SK-N-SH treated with all-trans-retinoic acid at 6 μM for 48 hours (cell line): Measurements from ENCODE around the gene TSPAN14.
A peak's percentile ranks its signal among the peaks of the same experiment; 100 is the strongest.

Experiments used
- ATAC-seq: fragments of 200-7000 bp; cut with Tn5 transposase; 3 replicates; pipeline ENCODE4 v1.9.1; 2020; ENCODE audit warnings: mild to moderate bottlenecking, moderate library complexity
- BACH2 ChIP-seq: fragments of 250-450 bp; sonication (Bioruptor Pico); IDR thresholded peaks from 2 replicates; pipeline ENCODE4 v1.9.0; 2021; ENCODE audit warnings: mild to moderate bottlenecking, borderline replicate concordance
- CREB5 ChIP-seq: fragments of 250-450 bp; sonication (Bioruptor Pico); IDR thresholded peaks from 2 replicates; pipeline ENCODE4 v1.5.1; 2020; ENCODE audit warnings: low read depth, mild to moderate bottlenecking, moderate library complexity
- CSDC2 ChIP-seq: fragments of 250-450 bp; sonication (Bioruptor Pico); IDR thresholded peaks from 2 replicates; pipeline ENCODE4 v1.5.0; 2020; ENCODE audit warnings: mild to moderate bottlenecking, moderate library complexity
- CSRNP3 ChIP-seq: fragments of 250-450 bp; sonication (Bioruptor Pico); IDR thresholded peaks from 2 replicates; pipeline ENCODE4 v1.5.1; 2021; ENCODE audit warnings: mild to moderate bottlenecking, moderate library complexity
- ESRRG ChIP-seq: fragments of 250-450 bp; sonication (Bioruptor Pico); IDR thresholded peaks from 2 replicates; pipeline ENCODE4 v1.6.1; 2021; ENCODE audit warnings: mild to moderate bottlenecking
- GLIS3 ChIP-seq: fragments of 250-450 bp; sonication (Bioruptor Pico); IDR thresholded peaks from 2 replicates; pipeline ENCODE4 v1.5.0; 2020; ENCODE audit warnings: mild to moderate bottlenecking, moderate library complexity
- ISL1 ChIP-seq: fragments of 250-450 bp; sonication (Bioruptor Pico); IDR thresholded peaks from 2 replicates; pipeline ENCODE4 v2.1.2; 2022; ENCODE audit warnings: mild to moderate bottlenecking, moderate library complexity
- OSR1 ChIP-seq: fragments of 250-450 bp; sonication (Bioruptor Pico); IDR thresholded peaks from 2 replicates; pipeline ENCODE4 v1.8.0; 2022; ENCODE audit warnings: moderate library complexity, mild to moderate bottlenecking, inconsistent platforms
- PATZ1 ChIP-seq: fragments of 250-450 bp; sonication (Bioruptor Pico); IDR thresholded peaks from 2 replicates; pipeline ENCODE4 v1.8.0; 2020; ENCODE audit warnings: mild to moderate bottlenecking, moderate library complexity, borderline replicate concordance
- POU6F1 ChIP-seq: fragments of 250-450 bp; sonication (Bioruptor Pico); IDR thresholded peaks from 2 replicates; pipeline ENCODE4 v1.8.0; 2021; ENCODE audit warnings: low read depth, mild to moderate bottlenecking, moderate library complexity, borderline replicate concordance
- PPARA ChIP-seq: fragments of 250-450 bp; sonication (Bioruptor Pico); IDR thresholded peaks from 2 replicates; pipeline ENCODE4 v1.5.0; 2020; ENCODE audit warnings: mild to moderate bottlenecking, borderline replicate concordance
- RARB ChIP-seq: fragments of 250-450 bp; sonication (Bioruptor Pico); IDR thresholded peaks from 2 replicates; pipeline ENCODE4 v1.8.0; 2021; ENCODE audit warnings: mild to moderate bottlenecking, moderate library complexity
- SNAI2 ChIP-seq: fragments of 250-450 bp; sonication (Bioruptor Pico); IDR thresholded peaks from 2 replicates; pipeline ENCODE4 v1.5.0; 2020; ENCODE audit warnings: mild to moderate bottlenecking, moderate library complexity
- TCF4 ChIP-seq: fragments of 250-450 bp; sonication (Bioruptor Pico); IDR thresholded peaks from 2 replicates; pipeline ENCODE4 v1.8.0; 2021; ENCODE audit warnings: mild to moderate bottlenecking, moderate library complexity, borderline replicate concordance
- TOX ChIP-seq: fragments of 250-450 bp; sonication (Bioruptor Pico); IDR thresholded peaks from 2 replicates; pipeline ENCODE4 v1.8.0; 2021; ENCODE audit warnings: mild to moderate bottlenecking, moderate library complexity, borderline replicate concordance
- TSHZ2 ChIP-seq: fragments of 250-450 bp; sonication (Bioruptor Pico); IDR thresholded peaks from 2 replicates; pipeline ENCODE4 v1.5.0; 2020; ENCODE audit warnings: mild to moderate bottlenecking, moderate library complexity
- ZFP3 ChIP-seq: fragments of 250-450 bp; sonication (Bioruptor Pico); IDR thresholded peaks from 2 replicates; pipeline ENCODE4 v1.5.0; 2020; ENCODE audit warnings: mild to moderate bottlenecking, moderate library complexity
- ZFP30 ChIP-seq: fragments of 450-650 bp; formaldehyde crosslinking; IDR thresholded peaks from 2 replicates; pipeline ENCODE4 v1.5.0; 2022; ENCODE audit warnings: mild to moderate bottlenecking, moderate library complexity
- ZNF565 ChIP-seq: fragments of 450-650 bp; formaldehyde crosslinking; conservative IDR thresholded peaks from 2 replicates; pipeline ENCODE4 v1.5.0; 2020; ENCODE audit warnings: low read depth, mild to moderate bottlenecking, moderate library complexity
- ZNF70 ChIP-seq: fragments of 450-650 bp; formaldehyde crosslinking; IDR thresholded peaks from 2 replicates; pipeline ENCODE4 v1.5.0; 2020; ENCODE audit warnings: mild to moderate bottlenecking, moderate library complexity
- ZNF8 ChIP-seq: fragments of 450-650 bp; formaldehyde crosslinking; IDR thresholded peaks from 2 replicates; pipeline ENCODE4 v1.5.0; 2020; ENCODE audit warnings: mild to moderate bottlenecking, moderate library complexity

Gene TSPAN14

GRCh38 chr10:80443531-80443974, 10.6 kb upstream of the TSPAN14 start:
- ATAC-seq: peak; percentile 89

GRCh38 chr10:80444124-80444523, 10.0 kb upstream of the TSPAN14 start:
- ATAC-seq: no peak; the same call in 2 of the 3 replicates
- TF ChIP-seq BACH2 (CRISPR knock-in tag) (no peak), TCF4 (CRISPR knock-in tag) (no peak), OSR1 (CRISPR knock-in tag) (no peak), ZFP30 (CRISPR knock-in tag) (no peak), ESRRG (CRISPR knock-in tag) (no peak), GLIS3 (CRISPR knock-in tag) (no peak), POU6F1 (CRISPR knock-in tag) (no peak), CREB5 (CRISPR knock-in tag) (no peak), RARB (no peak), CSRNP3 (CRISPR knock-in tag) (no peak), TOX (CRISPR knock-in tag) (no peak), ZNF565 (no peak), PATZ1 (no peak), SNAI2 (CRISPR knock-in tag) (no peak)

More at GRCh38 chr10:80443531-80443974, 10.6 kb upstream of the TSPAN14 start:
- TF ChIP-seq SNAI2 (CRISPR knock-in tag): no peak
- peak; percentile 21; the same call in 1 of the 2 replicates for TF ChIP-seq TCF4 (CRISPR knock-in tag)

GRCh38 chr10:80444646-80445319, 9.3 kb upstream of the TSPAN14 start:
- peak; percentile 91 for ATAC-seq
- no peak for TF ChIP-seq OSR1 (CRISPR knock-in tag)
- TF ChIP-seq ZFP3 (CRISPR knock-in tag): no peak
- TF ChIP-seq ZNF8 (CRISPR knock-in tag): no peak
- no peak for TF ChIP-seq ISL1 (CRISPR knock-in tag)
- TF ChIP-seq RARB: no peak
- TF ChIP-seq ESRRG (CRISPR knock-in tag): no peak
- no peak for TF ChIP-seq ZNF70 (CRISPR knock-in tag)
- TF ChIP-seq, all 23 proteins: peak for 0

GRCh38 chr10:80447436-80448190, 6.5 kb upstream of the TSPAN14 start:
- TF ChIP-seq PATZ1 (no peak), CSDC2 (CRISPR knock-in tag) (no peak), PPARA (CRISPR knock-in tag) (no peak), CREB5 (CRISPR knock-in tag) (no peak), TOX (CRISPR knock-in tag) (no peak), TSHZ2 (no peak)
- TF ChIP-seq, all 23 proteins: peak for 0
- ATAC-seq: no peak
